Calu3 (cell line): ENCODE results near the gene ARHGEF16. TPM values are rescaled to one million over a fixed set of nuclear protein-coding genes. Genes with fewer than 3 reads are reported as not detected.

Experiments
- BruUV-seq: library from RNA; stranded (reverse); fragments of 400-500 nt; replicated peaks from 2 replicates; lab custom pipeline; 2021; lab: Mats Ljungman, UMichigan
- CTCF ChIA-PET: fragments of 300-600 bp; sonication (Branson Sonifier 250); formaldehyde crosslinking; loops from one replicate; lab custom pipeline; 2022; ENCODE audit warnings: antibody characterized with exemption; lab: Charles Lee
- DNase-seq: peaks from one replicate; pipeline ENCODE4 v3.0.0; 2022
- H3K27ac Mint-ChIP-seq: one replicate; pipeline ENCODE4 v1.8.0; 2022; ENCODE audit warnings: mixed read lengths; ENCODE audit not compliant: unreplicated experiment
- H3K27me3 Mint-ChIP-seq: one replicate; pipeline ENCODE4 v1.8.0; 2022; ENCODE audit warnings: mixed read lengths; ENCODE audit not compliant: unreplicated experiment
- H3K36me3 Mint-ChIP-seq: one replicate; pipeline ENCODE4 v1.8.0; 2022; ENCODE audit warnings: mild to moderate bottlenecking, moderate library complexity, mixed read lengths; ENCODE audit not compliant: insufficient read depth, unreplicated experiment
- H3K4me1 Mint-ChIP-seq: one replicate; pipeline ENCODE4 v1.8.0; 2022; ENCODE audit warnings: mild to moderate bottlenecking, low read depth, mixed read lengths; ENCODE audit not compliant: unreplicated experiment
- H3K4me3 Mint-ChIP-seq: one replicate; pipeline ENCODE4 v1.8.0; 2022; ENCODE audit warnings: mild to moderate bottlenecking, low read depth, moderate library complexity, mixed read lengths; ENCODE audit not compliant: unreplicated experiment
- H3K9me3 Mint-ChIP-seq: one replicate; pipeline ENCODE4 v1.8.0; 2022; ENCODE audit warnings: low read depth, mixed read lengths; ENCODE audit not compliant: unreplicated experiment
- CTCF ChIP-seq: fragments of 200-600 bp; IDR thresholded peaks from one replicate; pipeline ENCODE4 v1.8.0; 2022; ENCODE audit warnings: antibody characterized with exemption; ENCODE audit not compliant: unreplicated experiment
- intact Hi-C: fragments of 100-400 bp; cut with micrococcal nuclease; formaldehyde crosslinking; loops from one replicate; pipeline ENCODE4 v1.10.0; 2022; ENCODE audit not compliant: unreplicated experiment
- total RNA-seq: library from RNA; stranded (reverse); gene quantifications from 2 replicates; pipeline ENCODE4 v1.2.3, GENCODE V29; 2022

ARHGEF16 gene
- total RNA-seq, 1 experiment from 2014 or later: 24.2 TPM

DNA sequence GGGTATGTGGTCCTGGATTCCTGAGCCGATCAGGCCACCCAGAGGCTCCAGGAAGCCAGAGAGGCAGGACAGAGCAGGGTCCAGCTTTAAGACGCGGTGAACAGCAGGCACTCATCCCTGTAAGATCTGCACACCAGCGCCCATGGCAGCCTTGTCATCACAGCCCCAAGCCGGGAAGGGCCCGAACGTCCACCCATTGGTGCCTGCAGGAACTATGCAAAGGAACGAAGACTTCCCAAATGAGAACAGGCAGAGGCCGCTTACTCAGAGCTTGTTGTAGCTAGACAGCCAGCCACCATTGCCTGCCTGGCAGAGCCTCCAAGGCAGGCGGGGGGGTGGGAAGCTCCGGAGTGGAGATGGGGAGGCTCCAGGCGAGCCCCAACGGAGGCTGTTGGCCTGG lies 12.1 kb upstream of the ARHGEF16 start:
- no peak for DNase-seq
- Mint-ChIP-seq H3K27ac (no peak overlapping the region), H3K4me3 (no peak overlapping the region), H3K27me3 (peaks cover 55% of the 10 kb centered on the region), H3K36me3 (no peaks in the 10 kb centered on the region), H3K4me1 (no peaks in the 10 kb centered on the region), H3K9me3 (no peaks in the 10 kb centered on the region)
- CTCF ChIA-PET: interaction anchor here (1.1 kb wide), 1 partner anchor 11 kb away, joined by 3 read pairs; no protein-coding TSS in a partner anchor
- TF ChIP-seq CTCF: no peak
- no TSS peak for BruUV-seq
- intact Hi-C loops: no loop called here

DNA sequence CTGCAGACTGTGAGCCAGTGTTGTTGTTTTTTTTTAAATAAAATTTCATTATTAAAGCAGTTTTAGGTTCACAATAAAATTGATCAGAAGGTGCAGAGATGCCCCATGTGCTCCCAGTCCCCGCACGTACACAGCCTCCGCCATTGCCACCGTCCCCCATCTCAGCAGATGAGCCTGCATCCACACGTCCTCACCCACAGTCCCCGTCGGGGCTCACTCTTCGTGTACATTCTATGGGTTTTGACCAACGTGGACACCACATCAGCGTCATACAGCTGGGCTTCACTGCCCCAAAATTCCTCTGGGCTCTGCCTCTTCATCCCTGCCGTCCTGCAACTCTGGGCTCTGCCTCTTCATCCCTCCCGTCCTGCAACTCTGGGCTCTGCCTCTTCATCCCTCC lies 11.6 kb upstream of the ARHGEF16 start:
- no peaks in the 10 kb centered on the region for H3K36me3 Mint-ChIP-seq
- H3K4me3 Mint-ChIP-seq: no peak overlapping the region
- H3K9me3 Mint-ChIP-seq: no peaks in the 10 kb centered on the region
- intact Hi-C loops: no loop called here
- CTCF ChIA-PET: interaction anchor here (1.1 kb wide), 1 partner anchor 10 kb away, joined by 3 read pairs; no protein-coding TSS in a partner anchor
- H3K27ac Mint-ChIP-seq: no peak overlapping the region
- DNase-seq: no peak
- no TSS peak for BruUV-seq
- no peaks in the 10 kb centered on the region for H3K4me1 Mint-ChIP-seq
- TF ChIP-seq CTCF: no peak
- H3K27me3 Mint-ChIP-seq: peaks cover 49% of the 10 kb centered on the region

DNA sequence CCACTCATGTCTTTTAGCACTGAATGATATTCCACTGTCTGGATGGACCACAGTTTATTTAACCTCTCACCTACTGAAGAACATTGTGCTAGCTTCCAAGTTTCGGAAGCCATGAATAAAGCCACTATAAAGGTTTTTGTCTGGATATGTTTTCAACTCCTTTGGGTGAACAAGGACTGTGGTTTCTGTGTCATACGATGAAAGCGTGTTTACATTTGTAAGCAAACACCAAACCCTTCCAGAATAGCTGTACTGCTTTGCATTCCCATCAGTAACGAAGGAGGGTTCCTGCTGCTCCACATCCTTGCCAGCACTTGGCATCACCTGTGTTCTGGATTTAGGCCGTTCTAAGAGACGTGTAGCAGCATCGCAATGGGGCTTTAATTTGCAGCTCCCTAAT lies 10.7 kb upstream of the ARHGEF16 start:
- no TSS peak for BruUV-seq
- CTCF ChIA-PET: interaction anchor here (1.4 kb wide), 1 partner anchor 10 kb away, joined by 3 read pairs; no protein-coding TSS in a partner anchor
- Mint-ChIP-seq H3K27me3 (peaks cover 40% of the 10 kb centered on the region), H3K4me3 (no peak overlapping the region), H3K36me3 (no peaks in the 10 kb centered on the region), H3K27ac (no peak overlapping the region), H3K9me3 (no peaks in the 10 kb centered on the region), H3K4me1 (no peaks in the 10 kb centered on the region)
- intact Hi-C loops: no loop called here
- no peak for TF ChIP-seq CTCF
- DNase-seq: no peak

- H3K4me3 Mint-ChIP-seq: no peak overlapping the region
- no peaks in the 10 kb centered on the region for H3K4me1 Mint-ChIP-seq
- H3K9me3 Mint-ChIP-seq: no peaks in the 10 kb centered on the region
- CTCF ChIA-PET: interaction anchor here (1.4 kb wide), 1 partner anchor 9 kb away, joined by 3 read pairs; no protein-coding TSS in a partner anchor
- no peak for DNase-seq
- BruUV-seq: no TSS peak
- peaks cover 42% of the 10 kb centered on the region for H3K27me3 Mint-ChIP-seq
- no peak overlapping the region for H3K27ac Mint-ChIP-seq
- no peaks in the 10 kb centered on the region for H3K36me3 Mint-ChIP-seq
- TF ChIP-seq CTCF: no peak
- intact Hi-C loops: no loop called here
Observed at GRCh38 chr1:3444298-3444697, 10.2 kb upstream of the ARHGEF16 start.
